H1 (cell line): Measurements from ENCODE around the gene ALAS1. TPM values are rescaled to one million over a fixed set of nuclear protein-coding genes. Genes with fewer than 3 reads are reported as not detected.

Experiments
- CTCF ChIA-PET: fragments of 300-600 bp; sonication (Branson Sonifier 250); formaldehyde crosslinking; loops from one replicate; lab custom pipeline; 2021; ENCODE audit not compliant: partially characterized antibody; lab: Charles Lee
- POLR2A ChIA-PET: fragments of 300-600 bp; sonication (Branson Sonifier 250); formaldehyde crosslinking; loops from one replicate; lab custom pipeline; 2021; ENCODE audit warnings: inconsistent platforms; ENCODE audit not compliant: partially characterized antibody; lab: Charles Lee
- DNase-seq, 2 experiments: peaks; one replicate each; pipeline versions ENCODE4 v3.0.0 to v3.0.0-alpha.2; 2010 to 2022; ENCODE audit warnings: low spot score in 2 of 2, low read depth in 1 of 2, mixed read lengths in 1 of 2
- FAIRE-seq: peaks from 2 replicates; lab custom pipeline; 2011; peaks lifted over from hg19 to GRCh38; lab: Jason Lieb, UNC
- H2AFZ ChIP-seq: 2 replicates; pipeline ENCODE4 v1.8.1; 2012; ENCODE audit warnings: low read length, inconsistent platforms
- H2AK5ac ChIP-seq: 2 replicates; pipeline ENCODE4 v1.6.1; 2013; ENCODE audit warnings: low read depth, low read length
- H2BK120ac ChIP-seq: replicated peaks from 2 replicates; pipeline ENCODE3; 2013; ENCODE audit warnings: low read depth, low read length, inconsistent platforms
- H2BK12ac ChIP-seq: 2 replicates; pipeline ENCODE4 v1.6.1; 2013; ENCODE audit warnings: low read depth, low read length
- H2BK15ac ChIP-seq: 2 replicates; pipeline ENCODE4 v1.6.1; 2013; ENCODE audit warnings: low read length
- H2BK20ac ChIP-seq: 2 replicates; pipeline ENCODE4 v1.6.1; 2013; ENCODE audit warnings: low read length
- H2BK5ac ChIP-seq: 2 replicates; pipeline ENCODE4 v1.6.1; 2013; ENCODE audit warnings: low read depth, low read length
- H3K14ac ChIP-seq: 2 replicates; pipeline ENCODE4 v1.6.1; 2013; ENCODE audit warnings: inconsistent platforms; ENCODE audit not compliant: insufficient read length
- H3K18ac ChIP-seq: 2 replicates; pipeline ENCODE4 v1.6.1; 2013; ENCODE audit warnings: low read length; ENCODE audit errors: extremely low read depth
- H3K23ac ChIP-seq: 2 replicates; pipeline ENCODE4 v1.6.1; 2013; ENCODE audit warnings: inconsistent platforms; ENCODE audit not compliant: insufficient read length
- H3K23me2 ChIP-seq: 2 replicates; pipeline ENCODE4 v1.6.1; 2013; ENCODE audit warnings: low read depth, low read length
- H3K27ac ChIP-seq: 2 replicates; pipeline ENCODE4 v1.6.1; 2011; ENCODE audit warnings: low read depth, low read length, inconsistent platforms
- H3K27me3 ChIP-seq, 4 experiments: replicated peaks in 1 of 4; 1 replicate in 1 of 4; 2 replicates in 3 of 4; pipeline versions ENCODE4 v1.6.1 to v1.8.1; 2011 to 2013; ENCODE audit warnings: low read length in 3 of 4, mild to moderate bottlenecking in 3 of 4, inconsistent platforms in 2 of 4, mixed read lengths in 2 of 4, moderate library complexity in 1 of 4; ENCODE audit not compliant: control insufficient read depth in 3 of 4, insufficient read depth in 3 of 4; ENCODE audit errors: extremely low read depth in 1 of 4
- H3K36me3 ChIP-seq, 4 experiments: 2 replicates each; pipeline versions ENCODE4 v1.6.1 to v1.8.1; 2011 to 2013; ENCODE audit warnings: mild to moderate bottlenecking in 4 of 4, low read length in 3 of 4, moderate library complexity in 2 of 4, control low read depth in 1 of 4, inconsistent platforms in 1 of 4; ENCODE audit not compliant: insufficient read depth in 4 of 4, control insufficient read depth in 2 of 4
- H3K4ac ChIP-seq: replicated peaks from 2 replicates; pipeline ENCODE3; 2013; ENCODE audit warnings: low read length, low read depth, mixed read lengths, inconsistent platforms; ENCODE audit not compliant: insufficient read length
- H3K4me1 ChIP-seq, 4 experiments: replicated peaks in 1 of 4; 1 replicate in 1 of 4; 2 replicates in 3 of 4; pipeline versions ENCODE4 v1.6.1 to v1.8.1; 2011 to 2013; ENCODE audit warnings: low read length in 3 of 4, inconsistent platforms in 2 of 4, mixed read lengths in 1 of 4; ENCODE audit not compliant: insufficient read depth in 4 of 4, control insufficient read depth in 3 of 4
- H3K4me2 ChIP-seq, 2 experiments: 2 replicates each; pipeline versions ENCODE4 v1.6.1 to v1.8.1; 2011 to 2013; ENCODE audit warnings: low read depth in 2 of 2, low read length in 2 of 2, control low read depth in 1 of 2, inconsistent platforms in 1 of 2, mild to moderate bottlenecking in 1 of 2; ENCODE audit not compliant: insufficient read depth in 1 of 2
- H3K4me3 ChIP-seq, 4 experiments: fragments of 200-600, 300-600 bp in 1 of 4; sonication (generic), shearing (Covaris generic), sonication (Bioruptor Twin) in 1 of 4; 2 replicates each; pipeline versions ENCODE4 v1.5.1 to v1.8.1; 2011 to 2016; ENCODE audit warnings: low read length in 4 of 4, low read depth in 3 of 4, control low read depth in 2 of 4, inconsistent platforms in 2 of 4, mild to moderate bottlenecking in 2 of 4, mixed read lengths in 1 of 4, moderate library complexity in 1 of 4; ENCODE audit not compliant: insufficient read depth in 2 of 4; ENCODE audit errors: extremely low read depth in 1 of 4
- H3K56ac ChIP-seq: replicated peaks from 2 replicates; pipeline ENCODE3; 2013; ENCODE audit warnings: low read depth, mild to moderate bottlenecking, mixed read lengths, low read length, inconsistent platforms; ENCODE audit not compliant: insufficient read length
- H3K79me1 ChIP-seq: 2 replicates; pipeline ENCODE4 v1.6.1; 2013; ENCODE audit warnings: low read depth, low read length, control low read depth
- H3K79me2 ChIP-seq, 2 experiments: 2 replicates each; pipeline versions ENCODE4 v1.6.1 to v1.8.1; 2012 to 2013; ENCODE audit warnings: low read length in 2 of 2, mild to moderate bottlenecking in 2 of 2, inconsistent platforms in 1 of 2; ENCODE audit not compliant: insufficient read depth in 2 of 2, control insufficient read depth in 1 of 2
- H3K9ac ChIP-seq, 4 experiments: replicated peaks in 1 of 4; 1 replicate in 1 of 4; 2 replicates in 3 of 4; pipeline versions ENCODE4 v1.6.1 to v1.8.1; 2011 to 2013; ENCODE audit warnings: low read depth in 3 of 4, low read length in 3 of 4, control low read depth in 2 of 4, mild to moderate bottlenecking in 2 of 4, moderate library complexity in 2 of 4, inconsistent platforms in 1 of 4; ENCODE audit errors: extremely low read depth in 1 of 4
- H3K9me3 ChIP-seq, 2 experiments: 2 replicates each; pipeline versions ENCODE4 v1.6.1 to v1.8.1; 2012 to 2013; ENCODE audit warnings: mild to moderate bottlenecking in 2 of 2, moderate library complexity in 2 of 2, control low read depth in 1 of 2, inconsistent platforms in 1 of 2, low read depth in 1 of 2, low read length in 1 of 2, mixed read lengths in 1 of 2; ENCODE audit not compliant: insufficient read depth in 2 of 2
- H4K20me1 ChIP-seq, 2 experiments: replicated peaks in 1 of 2; 2 replicates each; pipeline versions ENCODE3 to v1.8.1; 2011 to 2013; ENCODE audit warnings: inconsistent platforms in 2 of 2, low read length in 2 of 2, mild to moderate bottlenecking in 1 of 2; ENCODE audit not compliant: insufficient read depth in 2 of 2, control insufficient read depth in 1 of 2
- H4K5ac ChIP-seq: 2 replicates; pipeline ENCODE4 v1.6.1; 2013; ENCODE audit warnings: low read length, low read depth, mixed read lengths, inconsistent platforms; ENCODE audit not compliant: insufficient read length
- H4K8ac ChIP-seq: 2 replicates; pipeline ENCODE4 v1.8.0; 2013; ENCODE audit warnings: mild to moderate bottlenecking, moderate library complexity, low read length, inconsistent platforms; ENCODE audit not compliant: insufficient read depth; ENCODE audit errors: extremely low read depth
- H4K91ac ChIP-seq: replicated peaks from 2 replicates; pipeline ENCODE3; 2013; ENCODE audit warnings: low read length, mixed read lengths, inconsistent platforms; ENCODE audit not compliant: insufficient read length
- EZH2 ChIP-seq: fragments of 200-600 bp; sonication (generic); IDR thresholded peaks from 2 replicates; pipeline ENCODE4 v1.7.1; 2012; ENCODE audit warnings: low read depth, mild to moderate bottlenecking, moderate library complexity, low read length, inconsistent platforms; ENCODE audit not compliant: severe bottlenecking
- KDM1A ChIP-seq: fragments of 200-600, 300-600 bp; sonication (generic); IDR thresholded peaks from 2 replicates; pipeline ENCODE4 v1.7.1; 2016; ENCODE audit warnings: mild to moderate bottlenecking, low read length, borderline replicate concordance
- SIX5 ChIP-seq: IDR thresholded peaks from 2 replicates; pipeline ENCODE4 v1.6.1; 2011; ENCODE audit warnings: mild to moderate bottlenecking, low read depth, low read length
- ZNF274 ChIP-seq: IDR thresholded peaks from 2 replicates; pipeline ENCODE4 v1.7.0; 2012; ENCODE audit warnings: low read length, borderline replicate concordance; ENCODE audit errors: extremely low read depth
- WGBS, 2 experiments: shearing (Covaris generic) in 1 of 2; methylation state at CpG; one replicate each; pipeline versions ENCODE4 v1.1.6 to v1.1.7; 2013 to 2015; ENCODE audit warnings: low lambda C conversion rate in 2 of 2, mixed read lengths in 2 of 2, inconsistent platforms in 1 of 2, low coverage in 1 of 2, missing lambda C conversion rate in 1 of 2; ENCODE audit not compliant: insufficient replicate concordance in 2 of 2, insufficient coverage in 1 of 2, insufficient read length in 1 of 2; ENCODE audit errors: extremely low coverage in 1 of 2, missing lambda C conversion rate in 1 of 2; 5-methylcytosine and 5-hydroxymethylcytosine counted together
- polyA plus RNA-seq, 7 experiments: library from polyadenylated mRNA; depleted of rRNA in 3 of 7; stranded (reverse) in 5 of 7; unstranded in 2 of 7; fragments of >200 nt in 5 of 7; fragments of 200-250 nt in 2 of 7; gene quantifications; 1 replicate in 5 of 7; 2 replicates in 1 of 7; 4 replicates in 1 of 7; pipeline versions ENCODE4 v1.2.1 to v1.2.3, GENCODE V29; 2011 to 2013; ENCODE audit warnings: missing spikeins in 2 of 7, mixed read lengths in 2 of 7
- total RNA-seq: library from RNA; stranded (reverse); fragmentation: NEBNext Ultra II Directional; extraction: Animal tissue kit (Norgen Biotek cat#: 25700); gene quantifications from 2 replicates; pipeline ENCODE4 v1.2.1, GENCODE V29; 2021

Gene ALAS1
- total and polyA plus RNA-seq, 2 of the 8 experiments (the other 6 are each of a cell fraction or from before 2014, with no cell fraction given), result 45.9 to 84.4 TPM

DNA sequence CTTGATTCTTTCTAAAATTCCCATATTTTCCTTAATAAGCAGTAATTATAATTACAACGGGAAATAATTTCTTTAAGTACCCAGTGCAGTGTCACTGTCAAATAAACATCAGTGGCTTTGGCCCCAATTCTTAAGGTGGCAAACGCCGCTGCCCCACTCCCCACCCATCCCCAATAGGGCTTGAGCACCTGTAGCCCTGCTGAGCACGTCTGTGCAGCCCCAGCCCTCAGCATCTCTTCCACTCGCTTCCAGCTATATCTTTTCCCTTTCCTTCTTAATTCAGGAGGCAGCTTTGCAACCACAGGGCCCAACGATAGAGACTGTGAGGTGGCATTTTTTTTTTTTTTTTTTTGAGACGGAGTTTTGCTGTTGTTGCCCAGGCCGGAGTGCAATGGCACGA is 56.6 kb downstream of the ALAS1 start:
- Histone ChIP-seq H3K9ac (no peak overlapping the region), H3K14ac (no peak overlapping the region), H3K4ac (no peak overlapping the region), H4K5ac (no peak overlapping the region), H3K4me1 (no peaks in the 10 kb centered on the region), H3K79me2 (no peaks in the 10 kb centered on the region; a peak in 1 of 4 replicates), H3K36me3 (peaks cover 29 to 82% (median 52%) of the 10 kb centered on the region in 4 experiments), H2BK120ac (no peak overlapping the region), H3K27ac (no peak overlapping the region), H4K91ac (no peak overlapping the region), H3K79me1 (no peaks in the 10 kb centered on the region), H2BK5ac (no peak overlapping the region), H3K23ac (no peak overlapping the region), H2BK15ac (no peak overlapping the region), H3K27me3 (no peaks in the 10 kb centered on the region), H2AFZ (no peak overlapping the region), H2AK5ac (no peak overlapping the region), H3K18ac (no peak overlapping the region), H3K23me2 (no peaks in the 10 kb centered on the region), H2BK12ac (no peak overlapping the region), H4K8ac (no peak overlapping the region), H3K4me2 (no peak overlapping the region), H4K20me1 (peaks cover 4 to 15% of the 10 kb centered on the region in 2 experiments), H3K56ac (no peak overlapping the region), H3K4me3 (no peak overlapping the region), H2BK20ac (no peak overlapping the region), H3K9me3 (no peaks in the 10 kb centered on the region)
- POLR2A ChIA-PET, result interaction anchor here (0.7 to 3.0 kb wide), 3 partner anchors 11 to 39 kb away, joined by 4 to 15 read pairs (median 5); partner anchors contain the start of gene WDR82
- 93% methylated on average over 7 of the region's 9 CpGs; no CpG with 5 or more reads in 1 of the 2 experiments for WGBS, 2 experiments
- DNase-seq, result no peak
- TF ChIP-seq KDM1A, result no peak
- no peak for TF ChIP-seq SIX5
- TF ChIP-seq EZH2, result no peak
- TF ChIP-seq ZNF274, result no peak
- CTCF ChIA-PET, result interaction anchor here (17.7 kb wide), 1 partner anchor 24 kb away, joined by 126 read pairs; no protein-coding TSS in a partner anchor
- FAIRE-seq, result no peak
